GM12878 (cell line): ENCODE results near the gene SRSF5. TPM values are rescaled to one million over a fixed set of nuclear protein-coding genes. Genes with fewer than 3 reads are reported as not detected.

ENCODE experiments used
- ATAC-seq: fragments of 200-7000 bp; cut with Tn5 transposase; 3 replicates; pipeline ENCODE4 v1.9.1; 2020; ENCODE audit warnings: mild to moderate bottlenecking, moderate library complexity
- BruUV-seq: library from RNA; stranded (reverse); fragments of 400-500 nt; replicated peaks from 2 replicates; lab custom pipeline; 2021; lab: Mats Ljungman, UMichigan
- CTCF ChIA-PET: fragments of 300-600 bp; sonication (Branson Sonifier 250); formaldehyde crosslinking; extraction: SDS; loops from one replicate; lab custom pipeline; 2021; ENCODE audit warnings: inconsistent platforms; lab: Yijun Ruan, JAX
- POLR2A ChIA-PET: fragments of 350-600 bp; formaldehyde crosslinking; extraction: SDS; loops from one replicate; lab custom pipeline; 2021; ENCODE audit warnings: inconsistent platforms; lab: Charles Lee
- RAD21 ChIA-PET: fragments of 300-600 bp; sonication (Branson Sonifier 250); formaldehyde crosslinking; loops from one replicate; lab custom pipeline; 2023; ENCODE audit warnings: antibody characterized with exemption; ENCODE audit not compliant: unreplicated experiment; lab: Charles Lee
- SMC1A ChIA-PET: fragments of 300-600 bp; sonication (Branson Sonifier 250); formaldehyde crosslinking; loops from one replicate; lab custom pipeline; 2023; ENCODE audit not compliant: unreplicated experiment, uncharacterized antibody; lab: Charles Lee
- DNase-seq: peaks from one replicate; pipeline ENCODE4 v3.0.0-alpha.2; 2011; ENCODE audit warnings: low read depth, low spot score
- FAIRE-seq: peaks from 3 replicates; lab custom pipeline; 2011; peaks lifted over from hg19 to GRCh38; lab: Jason Lieb, UNC
- H2AFZ ChIP-seq: 2 replicates; pipeline ENCODE4 v1.6.0; 2011; ENCODE audit warnings: low read depth, low read length, control low read depth; ENCODE audit not compliant: control insufficient read depth
- H3K27ac ChIP-seq: 2 replicates; pipeline ENCODE4 v1.5.1; 2011; ENCODE audit warnings: control low read depth; ENCODE audit not compliant: control insufficient read depth, insufficient read depth
- H3K27me3 ChIP-seq, 2 experiments: replicated peaks in 1 of 2; 2 replicates each; pipeline versions ENCODE4 v1.6.0 to v1.6.1; 2011; ENCODE audit warnings: low read length in 1 of 2; ENCODE audit not compliant: control insufficient read depth in 2 of 2, insufficient read depth in 2 of 2
- H3K36me3 ChIP-seq, 2 experiments: 2 replicates each; pipeline ENCODE4 v1.5.1; 2011; ENCODE audit warnings: low read length in 1 of 2; ENCODE audit not compliant: control insufficient read depth in 2 of 2, insufficient read depth in 2 of 2
- H3K4me1 ChIP-seq: 2 replicates; pipeline ENCODE4 v1.6.1; 2011; ENCODE audit warnings: mild to moderate bottlenecking, low read length, moderate library complexity, mixed read lengths; ENCODE audit not compliant: control insufficient read depth, insufficient read depth
- H3K4me2 ChIP-seq: 2 replicates; pipeline ENCODE4 v1.6.0; 2011; ENCODE audit warnings: control low read depth; ENCODE audit not compliant: control insufficient read depth, insufficient read depth
- H3K4me3 ChIP-seq: fragments of 200-600 bp; sonication (generic); 2 replicates; pipeline ENCODE4 v1.5.1; 2016
- H3K79me2 ChIP-seq: 2 replicates; pipeline ENCODE4 v1.6.0; 2011; ENCODE audit warnings: low read length; ENCODE audit not compliant: control insufficient read depth, insufficient read depth
- H3K9ac ChIP-seq: 2 replicates; pipeline ENCODE4 v1.8.0; 2011; ENCODE audit warnings: low read length, control low read depth, mixed read lengths; ENCODE audit not compliant: control insufficient read depth, insufficient read depth
- H3K9me3 ChIP-seq: replicated peaks from 3 replicates; pipeline ENCODE4 v1.5.1; 2011; ENCODE audit warnings: mild to moderate bottlenecking, low read length; ENCODE audit not compliant: control insufficient read depth, insufficient read depth
- H4K20me1 ChIP-seq: 2 replicates; pipeline ENCODE4 v1.6.0; 2011; ENCODE audit not compliant: control insufficient read depth, insufficient read depth
- DPF2 ChIP-seq: fragments of 450-650 bp; IDR thresholded peaks from 2 replicates; pipeline ENCODE4 v1.6.1; 2017; ENCODE audit warnings: mild to moderate bottlenecking
- GABPA ChIP-seq: IDR thresholded peaks from 2 replicates; pipeline ENCODE4 v1.6.1; 2014; ENCODE audit warnings: antibody characterized with exemption, low read depth, mild to moderate bottlenecking, inconsistent platforms
- MEF2B ChIP-seq: fragments of 450-650 bp; IDR thresholded peaks from 2 replicates; pipeline ENCODE4 v1.6.1; 2018; ENCODE audit warnings: mild to moderate bottlenecking, moderate library complexity; ENCODE audit not compliant: partially characterized antibody, poor library complexity, severe bottlenecking
- NFIC ChIP-seq: IDR thresholded peaks from 2 replicates; pipeline ENCODE4 v1.6.1; 2012; ENCODE audit warnings: low read depth, mild to moderate bottlenecking, inconsistent platforms, low read length, moderate library complexity
- NR2F1 ChIP-seq: fragments of 450-650 bp; conservative IDR thresholded peaks from 2 replicates; pipeline ENCODE4 v1.6.1; 2017; ENCODE audit warnings: mild to moderate bottlenecking
- RB1 ChIP-seq: fragments of 450-650 bp; formaldehyde crosslinking; IDR thresholded peaks from 2 replicates; pipeline ENCODE4 v1.6.1; 2017; ENCODE audit warnings: mild to moderate bottlenecking, borderline replicate concordance
- RBBP5 ChIP-seq: fragments of 200-600 bp; sonication (generic); conservative IDR thresholded peaks from 2 replicates; pipeline ENCODE4 v1.6.1; 2016
- SIN3A ChIP-seq: IDR thresholded peaks from 2 replicates; pipeline ENCODE4 v1.6.1; 2012; ENCODE audit warnings: low read depth, low read length, improper control_type of control experiment
- YY1 ChIP-seq: IDR thresholded peaks from 2 replicates; pipeline ENCODE4 v1.6.1; 2011; ENCODE audit warnings: low read depth, mild to moderate bottlenecking, low read length
- WGBS: methylation state at CpG from one replicate; pipeline ENCODE4 v1.1.6; 2016; ENCODE audit warnings: low lambda C conversion rate; ENCODE audit not compliant: insufficient replicate concordance, insufficient coverage; ENCODE audit errors: missing lambda C conversion rate; 5-methylcytosine and 5-hydroxymethylcytosine counted together
- in situ Hi-C: fragments of 300-500 bp; cut with MboI; formaldehyde crosslinking; loops from 9 replicates; pipeline ENCODE4 v1.14.3; 2018; ENCODE audit warnings: mixed read lengths
- intact Hi-C: fragments of 100-400 bp; cut with micrococcal nuclease; formaldehyde crosslinking; loops from one replicate; pipeline ENCODE4 v1.14.2; 2022; ENCODE audit not compliant: unreplicated experiment
- polyA plus RNA-seq, 11 experiments: library from polyadenylated mRNA; depleted of rRNA in 4 of 11; unstranded in 6 of 11; stranded (reverse) in 5 of 11; fragments of >200 nt; fragmentation: Nextera tagmentation in 4 of 11; fragmentation: Illumina TruSeq in 1 of 11; extraction: Ambion mirVana in 4 of 11; extraction: Trizol in 1 of 11; gene quantifications; 1 replicate in 1 of 11; 2 replicates in 10 of 11; pipeline versions ENCODE4 v1.2.1 to v1.2.3, GENCODE V29; 2011 to 2016; ENCODE audit warnings: inconsistent platforms in 2 of 11, missing spikeins in 2 of 11, low read depth in 1 of 11
- total RNA-seq, 4 experiments: library from RNA; depleted of rRNA in 3 of 4; stranded (reverse); fragments of >200 nt in 3 of 4; fragmentation: Illumina TruSeq in 1 of 4; extraction: Trizol in 1 of 4; gene quantifications; 2 replicates each; pipeline versions ENCODE4 v1.2.1 to v1.2.3, GENCODE V29; 2013 to 2021
- TF ChIP-seq, protein P1 (sequence below): fragments of 450-650 bp; IDR thresholded peaks from 2 replicates; pipeline ENCODE4 v1.6.1; 2016; ENCODE audit warnings: mild to moderate bottlenecking, moderate library complexity, borderline replicate concordance
- TF ChIP-seq, protein P2 (sequence below): fragments of 150-350 bp; IDR thresholded peaks from 2 replicates; pipeline ENCODE4 v1.6.1; 2014; ENCODE audit warnings: mild to moderate bottlenecking, low read depth, low read length
- TF ChIP-seq, protein P3 (sequence below): fragments of 450-650 bp; IDR thresholded peaks from 2 replicates; pipeline ENCODE4 v1.6.1; 2017; ENCODE audit warnings: mild to moderate bottlenecking, low read depth, inconsistent platforms; ENCODE audit not compliant: poor library complexity, severe bottlenecking
- TF ChIP-seq, protein P4 (sequence below): fragments of 450-650 bp; IDR thresholded peaks from 2 replicates; pipeline ENCODE4 v1.6.1; 2017; ENCODE audit warnings: mild to moderate bottlenecking
- TF ChIP-seq, protein P5 (sequence below): IDR thresholded peaks from 2 replicates; pipeline ENCODE4 v1.6.1; 2012; ENCODE audit warnings: low read depth, low read length, improper control_type of control experiment

The SRSF5 gene
- total and polyA plus RNA-seq, 10 of the 15 experiments (the other 5 are each of a cell fraction or from before 2014, with no cell fraction given): 136 to 453 (median 275) TPM

DNA sequence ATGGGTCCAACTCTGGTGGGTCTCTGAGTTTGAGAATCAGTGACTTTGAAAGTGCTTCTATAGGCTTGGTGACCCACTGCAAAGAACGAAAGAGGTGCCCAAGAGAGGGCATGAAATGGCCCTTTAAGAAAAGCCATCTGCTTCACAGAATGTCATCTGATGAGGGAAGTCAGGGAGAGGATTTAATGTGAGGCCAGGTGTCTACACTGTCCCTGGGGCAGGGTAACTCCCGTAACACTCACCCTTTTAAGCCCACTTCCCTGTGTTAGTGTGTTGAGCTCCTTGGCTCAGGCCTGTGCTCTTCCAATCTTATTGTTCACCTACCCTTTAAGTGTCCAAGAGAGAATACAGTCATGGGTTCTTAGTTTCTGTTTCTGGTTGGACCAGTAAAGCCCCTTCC lies 16.4 kb upstream of the SRSF5 start:
- ATAC-seq: peak; percentile 51
- no TSS peak for BruUV-seq
- H2AFZ ChIP-seq: no peak overlapping the region
- TF ChIP-seq NR2F1: no peak
- TF ChIP-seq SIN3A: no peak
- TF ChIP-seq, protein P1, sequence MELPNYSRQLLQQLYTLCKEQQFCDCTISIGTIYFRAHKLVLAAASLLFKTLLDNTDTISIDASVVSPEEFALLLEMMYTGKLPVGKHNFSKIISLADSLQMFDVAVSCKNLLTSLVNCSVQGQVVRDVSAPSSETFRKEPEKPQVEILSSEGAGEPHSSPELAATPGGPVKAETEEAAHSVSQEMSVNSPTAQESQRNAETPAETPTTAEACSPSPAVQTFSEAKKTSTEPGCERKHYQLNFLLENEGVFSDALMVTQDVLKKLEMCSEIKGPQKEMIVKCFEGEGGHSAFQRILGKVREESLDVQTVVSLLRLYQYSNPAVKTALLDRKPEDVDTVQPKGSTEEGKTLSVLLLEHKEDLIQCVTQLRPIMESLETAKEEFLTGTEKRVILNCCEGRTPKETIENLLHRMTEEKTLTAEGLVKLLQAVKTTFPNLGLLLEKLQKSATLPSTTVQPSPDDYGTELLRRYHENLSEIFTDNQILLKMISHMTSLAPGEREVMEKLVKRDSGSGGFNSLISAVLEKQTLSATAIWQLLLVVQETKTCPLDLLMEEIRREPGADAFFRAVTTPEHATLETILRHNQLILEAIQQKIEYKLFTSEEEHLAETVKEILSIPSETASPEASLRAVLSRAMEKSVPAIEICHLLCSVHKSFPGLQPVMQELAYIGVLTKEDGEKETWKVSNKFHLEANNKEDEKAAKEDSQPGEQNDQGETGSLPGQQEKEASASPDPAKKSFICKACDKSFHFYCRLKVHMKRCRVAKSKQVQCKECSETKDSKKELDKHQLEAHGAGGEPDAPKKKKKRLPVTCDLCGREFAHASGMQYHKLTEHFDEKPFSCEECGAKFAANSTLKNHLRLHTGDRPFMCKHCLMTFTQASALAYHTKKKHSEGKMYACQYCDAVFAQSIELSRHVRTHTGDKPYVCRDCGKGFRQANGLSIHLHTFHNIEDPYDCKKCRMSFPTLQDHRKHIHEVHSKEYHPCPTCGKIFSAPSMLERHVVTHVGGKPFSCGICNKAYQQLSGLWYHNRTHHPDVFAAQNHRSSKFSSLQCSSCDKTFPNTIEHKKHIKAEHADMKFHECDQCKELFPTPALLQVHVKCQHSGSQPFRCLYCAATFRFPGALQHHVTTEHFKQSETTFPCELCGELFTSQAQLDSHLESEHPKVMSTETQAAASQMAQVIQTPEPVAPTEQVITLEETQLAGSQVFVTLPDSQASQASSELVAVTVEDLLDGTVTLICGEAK: no peak
- TF ChIP-seq RB1: no peak
- TF ChIP-seq GABPA: no peak
- TF ChIP-seq, protein P2, sequence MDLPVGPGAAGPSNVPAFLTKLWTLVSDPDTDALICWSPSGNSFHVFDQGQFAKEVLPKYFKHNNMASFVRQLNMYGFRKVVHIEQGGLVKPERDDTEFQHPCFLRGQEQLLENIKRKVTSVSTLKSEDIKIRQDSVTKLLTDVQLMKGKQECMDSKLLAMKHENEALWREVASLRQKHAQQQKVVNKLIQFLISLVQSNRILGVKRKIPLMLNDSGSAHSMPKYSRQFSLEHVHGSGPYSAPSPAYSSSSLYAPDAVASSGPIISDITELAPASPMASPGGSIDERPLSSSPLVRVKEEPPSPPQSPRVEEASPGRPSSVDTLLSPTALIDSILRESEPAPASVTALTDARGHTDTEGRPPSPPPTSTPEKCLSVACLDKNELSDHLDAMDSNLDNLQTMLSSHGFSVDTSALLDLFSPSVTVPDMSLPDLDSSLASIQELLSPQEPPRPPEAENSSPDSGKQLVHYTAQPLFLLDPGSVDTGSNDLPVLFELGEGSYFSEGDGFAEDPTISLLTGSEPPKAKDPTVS: no peak
- TF ChIP-seq DPF2: no peak
- TF ChIP-seq RBBP5: no peak
- TF ChIP-seq, protein P3, sequence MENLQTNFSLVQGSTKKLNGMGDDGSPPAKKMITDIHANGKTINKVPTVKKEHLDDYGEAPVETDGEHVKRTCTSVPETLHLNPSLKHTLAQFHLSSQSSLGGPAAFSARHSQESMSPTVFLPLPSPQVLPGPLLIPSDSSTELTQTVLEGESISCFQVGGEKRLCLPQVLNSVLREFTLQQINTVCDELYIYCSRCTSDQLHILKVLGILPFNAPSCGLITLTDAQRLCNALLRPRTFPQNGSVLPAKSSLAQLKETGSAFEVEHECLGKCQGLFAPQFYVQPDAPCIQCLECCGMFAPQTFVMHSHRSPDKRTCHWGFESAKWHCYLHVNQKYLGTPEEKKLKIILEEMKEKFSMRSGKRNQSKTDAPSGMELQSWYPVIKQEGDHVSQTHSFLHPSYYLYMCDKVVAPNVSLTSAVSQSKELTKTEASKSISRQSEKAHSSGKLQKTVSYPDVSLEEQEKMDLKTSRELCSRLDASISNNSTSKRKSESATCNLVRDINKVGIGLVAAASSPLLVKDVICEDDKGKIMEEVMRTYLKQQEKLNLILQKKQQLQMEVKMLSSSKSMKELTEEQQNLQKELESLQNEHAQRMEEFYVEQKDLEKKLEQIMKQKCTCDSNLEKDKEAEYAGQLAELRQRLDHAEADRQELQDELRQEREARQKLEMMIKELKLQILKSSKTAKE: no peak
- no peak for TF ChIP-seq YY1
- no peak for TF ChIP-seq NFIC
- TF ChIP-seq, protein P4, sequence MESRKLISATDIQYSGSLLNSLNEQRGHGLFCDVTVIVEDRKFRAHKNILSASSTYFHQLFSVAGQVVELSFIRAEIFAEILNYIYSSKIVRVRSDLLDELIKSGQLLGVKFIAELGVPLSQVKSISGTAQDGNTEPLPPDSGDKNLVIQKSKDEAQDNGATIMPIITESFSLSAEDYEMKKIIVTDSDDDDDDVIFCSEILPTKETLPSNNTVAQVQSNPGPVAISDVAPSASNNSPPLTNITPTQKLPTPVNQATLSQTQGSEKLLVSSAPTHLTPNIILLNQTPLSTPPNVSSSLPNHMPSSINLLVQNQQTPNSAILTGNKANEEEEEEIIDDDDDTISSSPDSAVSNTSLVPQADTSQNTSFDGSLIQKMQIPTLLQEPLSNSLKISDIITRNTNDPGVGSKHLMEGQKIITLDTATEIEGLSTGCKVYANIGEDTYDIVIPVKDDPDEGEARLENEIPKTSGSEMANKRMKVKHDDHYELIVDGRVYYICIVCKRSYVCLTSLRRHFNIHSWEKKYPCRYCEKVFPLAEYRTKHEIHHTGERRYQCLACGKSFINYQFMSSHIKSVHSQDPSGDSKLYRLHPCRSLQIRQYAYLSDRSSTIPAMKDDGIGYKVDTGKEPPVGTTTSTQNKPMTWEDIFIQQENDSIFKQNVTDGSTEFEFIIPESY: no peak
- TF ChIP-seq, protein P5, sequence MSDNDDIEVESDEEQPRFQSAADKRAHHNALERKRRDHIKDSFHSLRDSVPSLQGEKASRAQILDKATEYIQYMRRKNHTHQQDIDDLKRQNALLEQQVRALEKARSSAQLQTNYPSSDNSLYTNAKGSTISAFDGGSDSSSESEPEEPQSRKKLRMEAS: no peak
- no peak for TF ChIP-seq MEF2B

More for the DNA sequence above, 16.4 kb upstream of the SRSF5 start:
- H3K4me2 ChIP-seq: no peak overlapping the region
- H3K9me3 ChIP-seq: no peaks in the 10 kb centered on the region
- H3K9ac ChIP-seq: no peak overlapping the region
- no peak overlapping the region for H3K27ac ChIP-seq
- H4K20me1 ChIP-seq: no peaks in the 10 kb centered on the region
- no peak overlapping the region for H3K4me3 ChIP-seq
- in situ Hi-C loops (no loop called here), intact Hi-C loops (no loop called here)
- no peak for DNase-seq
- H3K27me3 ChIP-seq: no peaks in the 10 kb centered on the region
- H3K79me2 ChIP-seq: no peaks in the 10 kb centered on the region
- H3K36me3 ChIP-seq: no peaks in the 10 kb centered on the region
- ChIA-PET SMC1A (interaction anchor here (0.7 kb wide), 1 partner anchor 23 kb away, joined by 3 read pairs; no protein-coding TSS in a partner anchor), POLR2A (interaction anchor here (1.1 kb wide), 1 partner anchor 11 kb away, joined by 3 read pairs; no protein-coding TSS in a partner anchor), RAD21 (interaction anchor here (1.2 kb wide), 1 partner anchor 23 kb away, joined by 3 read pairs; no protein-coding TSS in a partner anchor), CTCF (interaction anchor here (1.3 kb wide), 1 partner anchor 20 kb away, joined by 3 read pairs; no protein-coding TSS in a partner anchor)
- H3K4me1 ChIP-seq: no peaks in the 10 kb centered on the region
- 66% methylated on average over 2 of the region's 2 CpGs for WGBS
- no peak for FAIRE-seq
